Myocyte (in vitro differentiated cells): ENCODE results near the gene OR9A4. TPM values are rescaled to one million over a fixed set of nuclear protein-coding genes. Genes with fewer than 3 reads are reported as not detected.
"Not testable (repeated sequence)": the region's sequence is repeated elsewhere in the genome, so short reads cannot be mapped to it uniquely, and the experiment has no call there.

ENCODE experiments used
- DNase-seq: peaks from one replicate; pipeline ENCODE4 v3.0.0-alpha.2; 2012; ENCODE audit warnings: low read depth
- polyA plus RNA-seq: library from polyadenylated mRNA; unstranded; fragments of >200 nt; gene quantifications from one replicate; pipeline ENCODE4 v1.2.1, GENCODE V29; 2012; ENCODE audit warnings: missing spikeins
- total RNA-seq: library from RNA; depleted of rRNA; stranded (reverse); fragments of >200 nt; gene quantifications from 2 replicates; pipeline ENCODE4 v1.2.3, GENCODE V29; 2014

OR9A4 gene, protein sequence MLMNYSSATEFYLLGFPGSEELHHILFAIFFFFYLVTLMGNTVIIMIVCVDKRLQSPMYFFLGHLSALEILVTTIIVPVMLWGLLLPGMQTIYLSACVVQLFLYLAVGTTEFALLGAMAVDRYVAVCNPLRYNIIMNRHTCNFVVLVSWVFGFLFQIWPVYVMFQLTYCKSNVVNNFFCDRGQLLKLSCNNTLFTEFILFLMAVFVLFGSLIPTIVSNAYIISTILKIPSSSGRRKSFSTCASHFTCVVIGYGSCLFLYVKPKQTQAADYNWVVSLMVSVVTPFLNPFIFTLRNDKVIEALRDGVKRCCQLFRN
- not detected in 2 replicates for total RNA-seq
- not detected for polyA plus RNA-seq

DNA sequence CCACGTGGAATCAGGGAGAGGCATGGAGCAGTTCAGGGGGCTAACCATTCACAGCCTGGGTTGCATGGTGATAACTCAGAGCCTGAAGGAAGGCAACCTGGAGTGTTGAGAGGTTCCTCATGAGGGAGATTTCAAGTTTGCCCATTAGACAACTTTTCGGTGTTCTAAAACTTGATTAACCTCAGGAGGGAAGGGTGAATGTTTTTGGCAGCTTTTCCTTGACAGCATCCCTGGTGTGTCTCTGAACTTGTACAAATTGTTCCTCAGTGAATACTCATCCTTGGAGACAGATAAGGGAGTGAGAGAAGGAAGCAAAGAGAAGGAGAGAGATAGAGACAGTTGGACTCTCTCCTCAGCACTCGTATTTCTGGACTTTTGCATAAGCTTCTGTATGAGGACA lies at the start of gene OR9A4:
TSS of gene OR9A4 (plus strand) at position 301 of the 400 bp plus-strand sequence. CDS start 2,477 bp downstream, outside the sequence.
- no peak for DNase-seq

DNA sequence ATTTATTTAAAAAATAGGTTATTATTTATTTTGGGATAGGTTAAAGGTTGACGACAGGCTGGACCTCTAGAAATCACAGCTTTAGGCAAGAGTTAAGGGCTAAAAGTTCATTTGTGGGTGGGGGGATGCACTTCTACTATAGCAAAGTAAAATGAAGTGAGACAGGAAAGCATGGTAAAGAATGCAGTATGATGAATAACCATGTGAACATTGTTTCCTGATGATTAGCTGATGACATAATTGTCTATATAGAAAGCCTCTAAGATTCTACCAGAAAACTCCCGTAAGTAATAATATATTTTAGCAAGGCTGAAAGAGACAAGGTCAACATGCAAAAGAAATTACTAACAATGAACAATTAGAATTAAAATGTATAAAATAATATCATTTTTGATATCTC lies 49.2 kb upstream of the OR9A4 start:
- no peak for DNase-seq

DNA sequence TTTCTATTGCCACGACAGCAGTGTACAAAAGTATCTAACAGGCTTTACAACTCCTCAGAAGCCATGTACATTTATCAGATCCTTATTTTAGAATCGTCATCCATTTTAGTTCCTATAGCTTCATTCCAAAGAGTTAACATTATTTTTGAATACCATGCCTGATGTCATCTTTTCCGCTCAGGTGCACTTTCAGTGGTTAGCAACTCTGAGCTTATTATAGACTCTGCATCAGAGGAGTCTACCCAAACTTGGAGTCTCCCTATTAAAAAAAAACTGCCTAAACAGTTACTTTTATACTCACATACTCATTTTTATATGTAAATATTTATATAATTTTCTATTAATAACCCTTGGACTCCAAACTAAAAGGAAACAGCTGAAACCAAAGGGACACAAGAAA lies 43.3 kb upstream of the OR9A4 start:
- DNase-seq, result no peak

DNA sequence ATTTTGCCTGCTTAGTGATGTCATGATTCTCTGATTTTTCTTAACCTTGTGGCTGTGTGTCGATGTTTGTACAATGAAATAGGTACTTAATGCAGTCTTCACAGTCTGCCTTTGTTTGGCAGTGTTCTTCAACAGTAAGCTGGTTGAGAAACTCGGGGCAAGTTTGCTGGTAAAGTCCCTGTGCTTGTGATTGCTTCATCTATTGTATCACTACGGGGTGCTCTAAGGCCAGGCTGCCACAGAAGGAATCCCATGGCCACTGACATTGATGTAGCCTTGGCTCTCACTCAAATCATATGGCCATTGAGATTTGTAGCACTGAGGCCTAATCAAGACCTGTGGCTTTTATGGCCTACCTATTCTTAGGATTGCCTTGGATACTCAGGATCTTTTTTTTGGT lies 41.4 kb upstream of the OR9A4 start:
- DNase-seq, result no peak

DNA sequence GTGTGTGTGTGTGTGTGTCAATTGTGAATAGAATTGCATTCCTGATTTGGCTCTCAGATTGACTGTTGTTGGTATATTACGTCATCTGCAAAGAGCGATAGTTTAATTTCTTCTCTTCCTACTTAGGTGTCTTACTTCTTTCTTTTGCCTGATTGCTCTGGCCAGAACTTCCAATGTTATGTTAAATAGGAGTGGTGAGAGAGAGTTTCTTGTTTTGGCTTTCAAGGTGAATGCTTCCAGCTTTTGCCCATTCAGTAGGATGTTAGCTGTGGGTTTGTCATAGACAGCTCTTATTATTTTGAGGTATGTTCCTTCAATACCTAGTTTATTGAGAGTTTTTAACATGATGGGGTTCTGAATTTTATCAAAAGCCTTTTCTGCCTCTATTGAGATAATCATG lies 40.7 kb upstream of the OR9A4 start:
- no peak for DNase-seq

DNA sequence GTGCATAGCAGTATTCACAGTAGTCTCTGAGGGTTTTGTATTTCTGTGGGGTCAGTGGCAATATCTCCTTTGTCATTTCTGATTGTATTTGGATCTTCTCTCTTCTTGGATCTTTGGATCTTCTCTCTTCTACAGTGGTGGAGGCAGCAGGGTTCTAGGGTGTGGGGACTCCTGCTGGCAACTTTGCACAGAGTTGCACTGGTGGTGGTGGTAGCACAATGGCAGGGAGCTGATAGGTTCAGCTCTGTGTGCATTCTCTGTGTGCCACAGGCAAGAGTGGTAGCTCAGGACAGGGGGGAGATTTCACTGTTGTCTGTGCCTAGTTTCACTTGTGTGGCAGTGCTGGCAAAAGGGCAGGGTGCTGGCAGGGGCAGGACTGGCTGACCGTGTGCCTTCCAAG lies 39.8 kb upstream of the OR9A4 start:
- no peak for DNase-seq

DNA sequence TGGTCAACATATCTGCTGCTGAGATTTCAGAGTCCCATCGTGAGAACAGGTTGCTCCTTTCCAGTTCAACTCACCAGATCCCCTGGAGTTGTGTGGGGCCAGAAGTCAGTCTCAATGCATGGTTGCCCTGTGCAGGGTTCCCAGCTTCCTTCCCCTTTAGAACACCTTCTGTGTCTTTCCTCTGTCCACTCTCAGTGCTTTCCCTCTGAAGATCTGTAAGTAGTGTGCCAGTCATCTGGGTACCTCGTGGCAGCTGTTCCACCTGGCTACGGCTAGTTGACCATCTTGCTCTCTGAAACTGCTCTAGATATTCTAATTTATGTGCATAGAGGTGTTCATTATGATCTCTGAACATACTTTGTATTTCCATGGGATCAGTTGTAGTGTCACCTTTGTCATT lies 38.8 kb upstream of the OR9A4 start:
- DNase-seq, result no peak

DNA sequence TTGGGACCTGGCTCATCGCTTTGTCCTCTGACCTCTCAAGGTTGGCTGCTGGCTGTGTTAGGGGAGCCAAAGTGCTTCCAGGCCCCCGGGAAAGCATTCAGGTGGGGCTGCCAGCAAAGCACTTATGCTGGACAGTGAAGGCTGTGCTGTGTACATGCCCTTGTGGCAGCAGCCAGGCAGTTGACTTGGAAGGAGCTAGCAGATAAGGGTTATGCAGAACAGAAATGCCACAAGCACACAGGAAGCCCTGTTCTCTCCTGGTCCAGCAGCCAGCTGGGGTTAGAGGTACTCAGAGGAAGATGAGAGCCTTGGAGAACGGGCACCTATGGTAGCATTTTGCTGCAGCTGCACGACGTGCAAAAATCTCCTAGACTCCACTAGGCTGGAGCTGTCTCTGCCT lies 35.2 kb upstream of the OR9A4 start:
- no peak for DNase-seq

DNA sequence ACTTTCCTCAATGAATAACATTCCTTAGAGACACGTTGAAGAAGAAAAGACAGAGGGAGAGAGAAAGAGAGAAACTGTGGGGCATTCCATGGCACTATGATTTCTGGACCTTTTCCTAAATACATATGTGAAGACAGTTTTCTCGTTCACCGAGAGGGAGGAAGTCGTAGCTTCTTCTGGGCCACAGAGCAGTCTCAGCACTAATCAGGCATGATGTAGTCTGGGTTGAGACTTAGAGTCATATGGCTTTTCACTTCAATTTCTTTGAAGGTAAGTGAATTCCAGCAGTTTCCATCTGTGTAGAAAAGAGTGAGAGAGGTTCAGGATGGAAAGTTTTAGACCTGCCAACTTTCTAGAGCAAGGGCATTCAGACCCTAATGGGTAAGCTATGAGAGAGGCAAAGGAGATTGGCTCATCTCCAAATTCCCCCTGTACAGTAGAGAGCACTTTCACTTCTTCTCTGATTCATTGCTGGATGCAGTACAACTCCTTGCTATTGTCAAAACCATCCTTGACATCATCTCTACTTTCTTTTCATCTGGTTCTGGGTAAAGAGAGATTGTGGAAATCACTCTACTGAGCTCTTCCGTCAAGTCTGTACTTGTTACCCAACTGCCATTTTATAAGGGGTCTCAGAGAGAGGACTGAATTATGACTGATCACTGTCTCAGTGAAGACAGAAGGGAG lies 31.5 kb upstream of the OR9A4 start:
- no peak for DNase-seq

DNA sequence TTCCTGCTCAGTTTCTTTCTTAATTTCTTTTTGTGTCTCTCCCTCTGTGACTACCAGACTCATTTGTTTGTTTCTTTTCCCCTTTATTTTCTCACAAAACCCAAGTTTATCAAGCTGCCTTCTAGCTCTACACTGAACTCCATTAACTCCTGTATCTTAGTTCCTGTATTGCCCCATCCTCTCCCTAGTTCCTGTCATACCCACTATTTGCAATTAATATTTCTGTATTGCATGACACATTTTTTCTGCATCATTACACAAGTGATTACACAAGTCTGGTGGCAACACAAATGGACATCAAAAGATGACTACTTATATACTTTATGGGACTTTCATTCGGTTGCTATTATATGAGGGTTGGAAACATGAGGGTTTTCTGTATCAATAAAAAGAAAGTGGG lies 26.9 kb upstream of the OR9A4 start:
- DNase-seq, result no peak

DNA sequence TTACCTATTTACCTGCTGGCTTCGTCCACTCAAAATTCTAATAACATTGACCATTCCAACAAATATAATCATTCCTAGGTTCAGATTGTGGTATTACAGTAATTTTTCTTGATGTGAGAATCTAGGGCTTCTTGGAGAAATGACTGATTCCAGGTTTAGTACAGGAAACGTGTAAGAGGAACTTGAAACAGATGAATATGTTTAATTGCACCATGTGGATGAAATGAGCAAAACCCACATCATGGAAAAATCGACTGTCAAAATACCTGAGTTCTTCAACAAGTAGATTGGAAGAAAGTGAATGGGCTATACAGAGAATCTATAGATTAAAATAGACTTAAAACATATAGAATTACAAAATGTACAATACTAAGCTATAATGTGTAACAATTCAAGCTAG lies 24.9 kb upstream of the OR9A4 start:
- no peak for DNase-seq

DNA sequence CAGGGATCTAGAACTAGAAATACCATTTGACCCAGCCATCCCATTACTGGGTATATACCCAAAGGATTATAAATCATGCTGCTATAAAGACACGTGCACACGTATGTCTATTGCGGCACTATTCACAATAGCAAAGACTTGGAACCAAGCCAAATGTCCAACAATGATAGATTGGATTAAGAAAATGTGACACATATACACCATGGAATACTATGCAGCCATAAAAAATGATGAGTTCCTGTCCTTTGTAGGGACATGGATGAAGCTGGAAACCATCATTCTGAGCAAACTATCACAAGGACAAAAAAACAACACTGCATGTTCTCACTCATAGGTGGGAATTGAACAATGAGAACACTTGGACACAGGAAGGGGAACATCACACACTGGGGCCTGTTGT lies 16.8 kb upstream of the OR9A4 start:
- not testable (repeated sequence) for DNase-seq

DNA sequence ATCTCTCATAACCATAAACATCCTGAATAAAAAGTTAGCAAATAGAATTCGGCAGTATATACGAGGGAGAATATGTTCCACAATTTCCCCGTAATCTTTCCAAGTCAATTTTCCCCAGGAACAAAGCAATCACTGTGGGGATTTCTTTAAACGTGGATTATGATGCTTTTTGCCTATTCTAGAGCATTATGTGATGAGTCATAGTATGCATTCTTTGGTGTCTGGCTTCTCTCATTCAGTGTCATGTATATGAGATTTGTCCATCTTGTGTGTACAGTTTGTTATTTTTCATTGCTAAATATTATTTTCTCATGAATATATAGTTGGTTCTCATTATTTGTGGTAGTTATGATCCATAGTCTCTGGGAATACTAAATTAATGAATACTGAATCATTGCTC lies 9.9 kb upstream of the OR9A4 start:
- no peak for DNase-seq

DNA sequence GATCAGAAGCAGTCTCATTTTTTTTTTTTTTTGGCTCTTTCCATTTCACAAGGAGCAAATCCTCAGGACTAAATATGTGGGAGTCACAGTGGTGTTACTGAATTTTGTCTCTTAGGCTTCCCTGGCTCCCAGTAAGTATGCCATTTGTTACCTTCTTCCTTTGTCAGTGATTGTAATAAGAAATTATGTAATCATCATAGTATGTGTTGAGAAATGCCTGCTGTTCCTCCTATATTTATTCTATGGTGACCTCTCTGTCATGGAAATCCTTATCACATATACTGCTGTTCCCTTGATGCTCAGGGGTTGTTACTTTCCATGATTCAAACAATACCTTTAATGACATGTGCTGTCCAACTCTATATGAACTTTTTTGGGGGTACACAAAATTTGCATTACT lies 4.8 kb upstream of the OR9A4 start:
- DNase-seq, result no peak

DNA sequence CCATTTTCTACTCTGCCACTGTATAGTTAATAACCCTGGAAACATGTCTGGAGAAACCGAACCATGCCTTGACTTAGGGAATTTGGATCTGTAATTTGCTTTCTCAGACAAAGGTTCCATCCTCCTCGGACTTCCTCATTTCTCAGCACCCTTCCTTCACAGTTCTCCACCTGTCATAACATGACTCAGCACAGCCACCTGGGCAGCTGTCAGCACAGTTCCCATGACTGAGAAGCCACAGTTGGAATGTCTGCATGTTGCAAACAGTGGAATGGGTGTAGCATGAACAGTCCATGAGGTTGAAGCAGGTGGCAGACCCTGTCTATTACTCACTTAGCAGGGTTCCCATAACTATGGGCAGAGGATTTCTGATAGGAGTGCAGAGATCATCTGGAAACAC lies 634 bp upstream of the OR9A4 start:
- DNase-seq, result peak; percentile 60

DNA sequence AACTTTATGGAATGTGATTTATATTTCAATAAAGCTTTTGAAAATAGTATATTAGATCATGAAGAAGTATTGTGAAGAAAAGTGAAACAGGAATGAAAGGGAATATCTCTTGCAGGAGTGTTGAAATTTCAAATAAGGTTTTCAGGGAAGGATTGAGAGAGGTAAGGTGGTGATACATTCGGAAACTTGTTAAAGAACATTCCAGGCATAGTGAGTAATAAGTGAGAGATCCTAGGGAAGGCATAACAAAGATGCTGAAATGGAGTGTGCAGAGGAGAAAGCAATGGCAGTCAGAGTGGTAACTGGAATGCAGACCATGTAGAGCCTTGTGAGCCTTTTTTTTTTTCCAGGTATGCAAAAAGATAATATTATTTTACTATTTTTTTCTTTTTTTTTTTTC lies 4.1 kb downstream of the OR9A4 start:
- DNase-seq, result no peak

DNA sequence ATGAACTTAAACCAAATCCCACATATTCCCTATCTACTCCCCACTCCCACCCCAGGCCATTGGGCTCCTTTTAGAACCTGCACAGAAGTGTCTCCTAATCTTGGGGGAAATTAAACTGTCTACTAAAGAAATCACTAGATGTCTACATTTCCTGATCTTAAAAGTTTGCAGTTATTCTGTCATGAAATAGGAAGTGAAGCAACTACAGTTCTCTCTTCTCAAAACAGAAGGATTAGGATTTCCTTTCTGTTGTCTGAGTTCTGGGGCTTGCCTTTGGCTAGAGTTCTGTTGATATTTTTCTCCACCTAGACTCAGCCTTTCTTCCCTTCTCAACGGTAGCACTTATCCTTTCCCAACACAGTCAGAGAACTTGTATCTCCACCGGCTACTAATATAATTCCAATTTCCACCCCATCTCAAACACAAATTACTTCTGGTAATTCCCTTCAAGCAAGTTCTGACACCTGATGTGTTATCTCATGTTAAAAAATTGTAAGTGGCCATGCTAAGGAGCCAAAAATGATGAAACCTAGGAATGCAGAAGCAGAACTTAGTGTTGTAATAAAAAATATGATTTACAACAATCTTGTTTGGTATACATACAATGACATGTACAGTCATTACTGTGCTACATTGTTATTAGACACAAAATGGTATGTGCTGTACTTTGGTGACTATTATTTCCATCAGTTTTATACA lies 12.1 kb downstream of the OR9A4 start:
- DNase-seq, result no peak

DNA sequence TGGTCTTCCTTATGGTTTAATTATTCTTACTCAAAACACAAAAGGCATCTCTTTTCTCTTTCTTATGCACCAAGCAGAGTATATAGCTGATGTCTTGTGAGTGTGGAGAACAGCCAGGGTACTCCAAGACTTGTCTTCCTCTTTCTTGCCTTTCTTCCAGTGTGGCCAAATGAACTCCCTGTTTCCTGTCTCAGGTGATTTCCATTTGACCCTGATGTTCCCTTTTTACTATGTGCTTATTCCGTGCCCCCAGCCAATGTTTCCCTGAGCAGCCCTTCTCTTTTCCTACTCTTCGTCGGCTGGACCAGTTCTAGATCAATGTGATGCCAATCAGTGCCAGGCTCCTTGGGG lies 12.6 kb downstream of the OR9A4 start:
- no peak for DNase-seq

DNA sequence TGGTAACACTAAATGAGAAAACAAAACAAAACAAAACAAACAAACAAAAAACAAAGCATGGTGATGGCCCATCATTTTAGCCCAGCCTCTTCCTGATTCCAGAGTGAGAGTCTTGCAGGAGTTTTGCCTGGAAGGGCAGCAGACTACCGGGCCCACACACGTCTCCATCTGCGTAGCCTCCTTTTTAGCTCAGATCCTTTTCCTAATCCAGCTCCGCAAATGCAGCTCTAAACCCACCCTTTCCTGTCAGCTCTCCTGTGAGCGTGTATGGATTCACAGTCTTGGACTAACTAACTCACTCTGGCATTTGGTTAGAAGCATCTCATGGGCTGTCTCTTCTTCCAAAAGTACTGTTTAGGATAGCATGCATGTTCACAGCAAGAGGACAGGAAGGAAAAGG lies 14.0 kb downstream of the OR9A4 start:
- DNase-seq, result no peak

DNA sequence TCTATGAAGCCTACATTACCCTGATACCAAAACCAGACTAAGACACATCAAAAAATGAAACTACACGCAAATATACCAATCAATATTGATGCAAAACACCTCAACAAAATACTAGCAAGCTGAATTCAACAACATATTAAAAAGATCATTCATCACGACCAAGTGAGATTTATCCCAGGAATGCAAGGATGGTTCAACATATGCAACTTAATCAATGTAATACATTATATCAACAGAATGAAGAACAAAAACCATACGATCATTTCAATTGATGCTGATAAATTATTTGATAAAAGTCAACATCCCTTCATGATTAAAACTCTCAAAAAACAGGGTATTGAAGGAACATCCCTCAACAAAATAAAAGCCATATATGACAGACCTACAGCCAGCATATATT lies 24.9 kb downstream of the OR9A4 start:
- DNase-seq, result no peak

DNA sequence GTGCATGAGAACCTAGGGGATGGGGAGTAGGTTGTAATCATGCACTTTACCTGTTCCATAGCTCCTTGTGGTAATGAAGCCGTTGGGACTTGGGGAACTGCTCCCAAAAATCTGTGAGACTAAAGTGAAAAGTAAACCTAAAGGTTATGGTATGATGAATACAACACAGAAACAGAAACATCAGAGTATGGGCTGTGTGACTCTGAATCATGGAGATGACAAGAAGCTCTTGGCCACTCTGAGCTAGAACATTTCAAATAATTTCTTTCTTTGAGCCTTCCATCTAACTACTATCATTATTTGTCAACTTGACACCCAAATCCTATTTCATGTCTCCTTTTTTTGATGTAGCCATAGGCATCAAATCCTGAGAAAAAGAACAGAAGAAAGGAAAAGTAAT lies 27.6 kb downstream of the OR9A4 start:
- DNase-seq, result no peak

DNA sequence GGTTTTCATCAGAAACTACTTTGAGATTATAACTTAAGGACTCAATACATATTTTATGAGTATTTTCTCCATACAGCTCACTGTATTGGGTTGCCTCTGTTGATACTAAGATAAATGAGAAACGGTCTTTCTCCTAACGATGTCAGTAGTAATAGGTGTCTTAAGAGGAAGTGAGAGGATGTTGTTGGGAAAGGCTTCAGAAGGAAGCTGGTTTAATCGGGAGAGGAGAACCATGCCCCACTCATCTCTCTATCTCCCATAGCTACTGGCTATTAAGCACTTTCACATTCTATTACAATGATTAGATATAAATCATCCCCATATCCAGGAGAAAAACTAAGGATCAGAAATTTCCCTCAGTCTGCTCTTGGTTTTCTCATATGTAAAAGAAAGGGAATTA lies 28.6 kb downstream of the OR9A4 start:
- no peak for DNase-seq

DNA sequence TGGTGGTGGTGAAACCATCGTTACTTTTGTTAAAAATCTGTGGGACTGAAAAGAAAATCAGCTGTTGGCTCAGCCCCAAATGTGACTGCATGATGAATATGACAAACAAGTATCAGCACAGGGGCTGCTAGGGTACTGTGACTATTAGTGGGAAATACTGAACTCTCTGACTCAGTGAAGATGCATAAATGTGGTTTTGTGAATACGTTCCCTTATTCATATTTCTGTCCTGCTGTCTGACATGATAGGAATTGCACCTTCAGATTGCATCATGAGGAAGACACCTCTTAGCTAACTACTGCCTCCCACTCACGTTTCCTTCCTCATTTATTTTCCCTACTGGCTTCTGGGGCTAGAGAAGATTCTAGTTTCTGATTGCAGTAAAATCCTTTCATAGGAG lies 29.2 kb downstream of the OR9A4 start:
- DNase-seq, result no peak
